GM19193 (cell line): Measurements from ENCODE around the gene TRIM44.

Experiments
- POLR2A ChIP-seq: IDR thresholded peaks from 4 replicates; pipeline ENCODE4 v1.6.1; 2011; ENCODE audit not compliant: insufficient read depth, insufficient read length; ENCODE audit errors: extremely low read depth

Gene TRIM44

DNA sequence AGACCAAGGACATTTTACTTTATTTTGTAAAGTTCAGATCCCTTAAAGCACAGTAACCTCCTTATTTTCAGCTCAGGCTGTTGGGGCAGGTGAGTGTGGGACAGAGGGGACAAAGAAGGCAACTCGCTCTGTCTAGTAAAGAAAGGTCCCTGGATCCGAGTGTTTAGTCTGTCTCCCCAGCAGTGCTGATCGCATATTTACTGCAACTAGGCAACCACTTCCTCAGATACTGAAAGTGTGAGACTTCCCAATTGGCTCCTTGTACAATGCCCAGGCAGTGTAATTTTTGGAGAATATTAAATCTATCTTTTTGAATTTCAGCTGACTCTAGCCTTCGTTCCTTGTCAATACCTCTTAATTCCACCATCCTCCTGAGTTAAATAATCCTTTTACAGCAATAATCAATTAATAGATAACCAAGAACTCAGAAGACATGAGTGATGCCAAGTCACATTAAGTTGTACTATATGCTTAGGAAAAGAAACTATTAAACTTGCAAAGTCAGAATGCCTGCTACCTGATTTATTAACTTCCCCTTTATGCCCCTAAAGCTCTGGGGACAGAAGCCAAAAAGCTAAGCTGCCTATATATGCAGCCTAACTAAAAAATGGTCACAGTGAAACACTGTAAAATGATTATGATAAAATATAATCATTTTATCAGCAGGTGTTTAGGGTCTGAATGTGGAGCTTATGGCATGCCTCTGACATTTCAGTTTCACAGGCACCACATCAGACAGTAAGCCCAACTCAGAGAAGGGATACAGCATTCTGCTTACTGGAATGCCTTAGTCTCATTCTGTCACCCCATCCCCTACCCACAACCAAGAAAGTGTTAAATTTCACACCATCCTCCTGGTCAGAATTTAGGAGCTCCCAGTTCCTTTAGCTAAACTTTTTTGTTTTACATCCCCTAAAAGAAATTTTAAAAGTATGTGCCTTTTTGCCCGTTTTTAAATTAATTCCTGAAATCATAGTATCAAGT lies 138.7 kb downstream of the TRIM44 start:
- TF ChIP-seq POLR2A: no peak

- TF ChIP-seq POLR2A: no peak
Observed at GRCh38 chr11:35802221-35802620, 139.6 kb downstream of the TRIM44 start.

GRCh38 chr11:35802672-35803071 lies 140.1 kb downstream of the TRIM44 start:
- no peak for TF ChIP-seq POLR2A

DNA sequence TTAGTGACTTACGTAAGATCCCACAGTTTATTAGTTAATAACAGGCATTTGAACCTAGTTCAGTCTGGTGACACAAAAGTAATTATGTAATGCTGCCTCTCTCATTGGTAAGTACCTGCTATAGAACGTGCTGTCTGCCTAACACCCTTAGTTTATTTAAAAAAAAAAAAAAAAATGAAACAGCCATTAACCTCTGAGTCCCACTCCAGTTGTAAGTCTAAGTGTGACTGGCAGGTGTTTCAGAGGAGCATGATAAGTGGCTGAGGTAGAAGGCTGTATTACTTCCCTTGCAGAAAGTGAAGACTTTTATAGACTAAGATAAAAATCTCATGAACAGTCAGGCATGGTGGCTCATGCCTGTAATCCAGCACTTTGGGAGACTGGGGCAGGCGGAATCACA lies 140.5 kb downstream of the TRIM44 start:
- no peak for TF ChIP-seq POLR2A

GRCh38 chr11:35804451-35805040 lies 142.0 kb downstream of the TRIM44 start:
- no peak for TF ChIP-seq POLR2A

GRCh38 chr11:35809561-35809960 lies 147.0 kb downstream of the TRIM44 start:
- TF ChIP-seq POLR2A: no peak

DNA sequence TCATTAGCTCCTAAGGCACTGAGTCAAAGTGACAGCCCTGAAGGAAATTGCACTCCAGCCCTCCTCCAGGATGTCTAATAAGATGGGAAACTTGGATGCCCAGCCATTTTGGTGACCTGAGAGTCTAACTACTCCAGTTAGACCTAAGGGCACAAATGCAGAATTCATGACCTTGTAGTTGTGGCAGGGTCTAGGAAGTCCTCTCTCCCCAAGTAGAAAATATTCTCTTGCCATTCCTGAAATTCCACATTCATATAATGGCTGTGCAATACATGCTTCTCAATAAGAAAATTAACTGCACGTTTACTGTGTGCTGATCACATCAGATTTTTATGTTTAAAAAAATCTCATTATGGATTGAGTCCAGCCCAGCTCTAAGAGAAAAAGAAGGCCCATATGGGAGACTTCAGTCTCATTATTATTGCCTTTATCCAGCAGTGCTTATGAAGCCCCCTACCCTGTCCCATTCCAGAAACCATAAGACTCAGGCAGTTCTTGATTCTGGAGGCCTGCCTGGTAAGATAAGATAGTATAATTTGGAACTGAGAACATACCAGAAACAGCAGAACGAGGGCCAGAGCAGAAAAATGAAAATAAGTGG lies 147.6 kb downstream of the TRIM44 start:
- TF ChIP-seq POLR2A: no peak

DNA sequence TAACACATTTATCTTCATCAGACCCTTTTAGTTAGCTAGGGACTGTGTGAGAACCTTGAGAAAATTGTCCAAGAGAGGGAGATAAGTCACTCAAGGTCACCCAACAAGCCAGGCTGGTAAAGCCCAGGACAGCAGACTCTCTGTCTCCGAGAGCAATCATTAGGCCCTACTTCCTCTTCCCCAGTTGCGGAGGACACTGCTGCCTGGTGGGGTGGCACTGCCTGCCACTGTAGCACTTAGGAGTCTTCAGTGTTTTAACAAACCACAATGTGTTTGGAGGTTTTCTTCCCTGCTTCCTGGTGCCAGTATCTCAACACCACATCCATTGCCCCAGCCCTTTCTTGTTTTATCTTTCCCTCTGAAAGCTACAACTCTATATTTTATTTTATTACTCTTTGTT lies 149.2 kb downstream of the TRIM44 start:
- TF ChIP-seq POLR2A: no peak

- no peak for TF ChIP-seq POLR2A
Observed at GRCh38 chr11:35812828-35813227, 150.3 kb downstream of the TRIM44 start.

DNA sequence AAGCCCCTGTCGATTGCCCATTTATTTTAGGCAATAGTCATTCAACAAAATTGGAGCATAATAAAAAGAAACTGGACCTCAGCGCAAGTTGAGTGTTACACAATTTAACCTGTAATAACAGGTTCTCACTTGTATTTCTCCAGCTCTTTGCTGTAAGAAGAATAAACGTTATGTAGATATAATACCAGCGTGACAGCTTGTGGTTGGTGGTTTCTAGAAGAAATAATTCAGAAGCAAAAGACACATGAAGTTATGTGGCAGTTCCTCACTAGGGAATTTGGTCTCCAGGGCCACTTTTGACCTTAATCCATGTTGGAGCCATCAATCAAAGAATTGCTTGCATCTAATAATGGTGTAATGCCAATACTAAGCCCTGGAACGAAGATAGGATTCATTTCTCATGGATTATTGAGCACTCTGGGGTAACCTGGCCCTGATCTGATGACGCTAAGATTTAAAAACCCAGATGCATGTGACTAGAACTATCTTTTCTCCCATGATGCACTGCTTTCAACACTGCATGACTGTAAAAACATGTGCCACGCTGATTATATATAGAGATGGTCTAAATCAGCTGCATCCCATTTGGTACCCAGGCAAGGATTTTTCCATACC lies 151.6 kb downstream of the TRIM44 start:
- no peak for TF ChIP-seq POLR2A

DNA sequence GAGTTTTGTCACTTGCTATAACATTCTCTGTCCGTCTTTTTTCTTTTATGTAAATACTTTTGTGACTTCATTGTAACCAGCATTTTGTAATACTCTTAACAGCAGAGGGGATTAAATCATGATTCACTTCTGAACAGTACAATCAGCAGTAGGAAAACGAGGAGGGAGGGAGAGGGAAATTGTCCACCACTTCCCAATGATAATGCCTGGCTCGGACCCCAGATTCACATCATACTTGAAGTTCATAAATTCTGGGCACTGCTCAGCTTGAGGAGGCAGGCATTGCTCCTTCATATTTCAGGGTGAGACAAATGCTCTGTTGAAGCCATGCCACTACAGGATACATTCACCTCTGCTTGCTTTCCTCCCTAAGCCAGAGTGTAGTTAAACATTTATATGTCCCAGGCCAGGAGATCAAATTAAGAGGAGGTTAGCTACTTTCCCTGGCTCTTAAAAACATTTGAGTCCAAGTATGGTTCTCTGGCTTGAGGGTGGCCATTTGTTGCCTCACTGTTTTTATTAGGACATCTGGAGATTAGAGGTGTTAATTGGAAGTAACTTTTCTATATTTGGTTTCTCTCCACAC lies 152.2 kb downstream of the TRIM44 start:
- TF ChIP-seq POLR2A: no peak

DNA sequence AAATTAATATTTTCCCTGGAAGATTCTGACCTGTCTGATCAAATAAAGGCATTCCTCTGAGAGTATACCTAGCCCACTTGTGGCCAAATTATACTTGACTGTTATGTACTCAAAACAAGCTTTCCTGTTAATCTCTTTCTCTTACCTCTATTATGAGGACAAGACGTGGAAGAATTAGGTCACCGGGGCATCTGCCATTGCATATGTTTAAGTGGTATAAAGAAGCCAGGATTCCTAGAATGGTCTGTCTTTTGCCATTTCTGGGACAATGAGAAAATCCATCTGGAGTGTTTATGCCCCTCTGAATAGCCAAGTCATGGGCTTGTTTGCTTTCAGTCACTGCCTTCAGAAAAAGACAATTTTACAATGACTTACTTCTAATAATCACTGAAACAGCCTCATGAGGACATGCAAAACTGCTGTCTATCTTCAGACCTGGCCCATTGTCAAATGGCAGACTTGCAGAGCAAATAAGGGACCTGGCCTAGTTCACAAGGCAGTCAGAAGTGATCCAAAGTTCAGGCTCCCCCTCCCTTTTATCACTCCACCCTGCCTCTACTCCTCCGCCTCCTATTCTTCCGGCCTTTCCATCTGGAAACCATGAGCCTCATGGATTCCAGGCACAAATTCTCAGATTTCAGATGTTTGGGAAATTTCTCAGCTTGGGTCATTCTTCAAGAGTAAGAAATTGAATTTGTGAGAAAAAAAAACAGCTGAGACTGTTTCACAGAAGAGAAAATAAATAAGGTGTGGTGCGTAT lies 153.2 kb downstream of the TRIM44 start:
- TF ChIP-seq POLR2A: no peak

GRCh38 chr11:35820614-35821013 lies 158.0 kb downstream of the TRIM44 start:
- no peak for TF ChIP-seq POLR2A

GRCh38 chr11:35822815-35823495 lies 160.4 kb downstream of the TRIM44 start:
- no peak for TF ChIP-seq POLR2A

- no peak for TF ChIP-seq POLR2A
Observed at GRCh38 chr11:35823742-35824298, 161.2 kb downstream of the TRIM44 start.
